Left ventricle myocardium inferior (tissue), 1 donor: ENCODE results near the gene NFKB2. TPM values are rescaled to one million over a fixed set of nuclear protein-coding genes. Genes with fewer than 3 reads are reported as not detected.

Source experiments
- DNase-seq: peaks from one replicate; pipeline ENCODE4 v3.0.0-alpha.2; 2020
- H3K27ac ChIP-seq: fragments of 200-600 bp; replicated peaks from 2 replicates; pipeline ENCODE4 v1.8.0; 2021
- H3K27me3 ChIP-seq: fragments of 200-600 bp; 2 replicates; pipeline ENCODE4 v1.8.0; 2021; ENCODE audit warnings: low read depth
- H3K36me3 ChIP-seq: fragments of 200-600 bp; 2 replicates; pipeline ENCODE4 v1.8.0; 2021
- H3K4me1 ChIP-seq: fragments of 200-600 bp; 2 replicates; pipeline ENCODE4 v1.8.0; 2021
- H3K4me3 ChIP-seq: fragments of 200-600 bp; 2 replicates; pipeline ENCODE4 v1.8.0; 2021; ENCODE audit warnings: mild to moderate bottlenecking, moderate library complexity
- H3K9me3 ChIP-seq: fragments of 200-600 bp; replicated peaks from 2 replicates; pipeline ENCODE4 v1.8.0; 2021
- intact Hi-C: fragments of 100-400 bp; cut with micrococcal nuclease; formaldehyde crosslinking; loops from one replicate; pipeline ENCODE4 v1.11.0; 2022
- long read RNA-seq: library from polyadenylated mRNA; unstranded; transcript quantifications from one replicate; pipeline ENCODE4 v2.0.0, GENCODE V29; 2021
- total RNA-seq: library from RNA; stranded (reverse); fragmentation: NEBNext Ultra II Directional; extraction: Animal tissue kit (Norgen Biotek cat#: 25700); gene quantifications from one replicate; pipeline ENCODE4 v1.2.1, GENCODE V29; 2021
- TF ChIP-seq, protein P1 (sequence below): fragments of 200-600 bp; IDR thresholded peaks from 2 replicates; pipeline ENCODE4 v1.8.0; 2021; ENCODE audit warnings: antibody characterized with exemption, mild to moderate bottlenecking, borderline replicate concordance
- donor health status: DM: no; HTN: yes; CAD: no; lungs with severe emphysema.

Gene NFKB2
- 11.0 TPM for total RNA-seq
- long read RNA-seq, partial matches to known transcripts: 8 of 23 reads
- long read RNA-seq, other reads (novel, unspliced or antisense): 9 of 23 reads

DNA sequence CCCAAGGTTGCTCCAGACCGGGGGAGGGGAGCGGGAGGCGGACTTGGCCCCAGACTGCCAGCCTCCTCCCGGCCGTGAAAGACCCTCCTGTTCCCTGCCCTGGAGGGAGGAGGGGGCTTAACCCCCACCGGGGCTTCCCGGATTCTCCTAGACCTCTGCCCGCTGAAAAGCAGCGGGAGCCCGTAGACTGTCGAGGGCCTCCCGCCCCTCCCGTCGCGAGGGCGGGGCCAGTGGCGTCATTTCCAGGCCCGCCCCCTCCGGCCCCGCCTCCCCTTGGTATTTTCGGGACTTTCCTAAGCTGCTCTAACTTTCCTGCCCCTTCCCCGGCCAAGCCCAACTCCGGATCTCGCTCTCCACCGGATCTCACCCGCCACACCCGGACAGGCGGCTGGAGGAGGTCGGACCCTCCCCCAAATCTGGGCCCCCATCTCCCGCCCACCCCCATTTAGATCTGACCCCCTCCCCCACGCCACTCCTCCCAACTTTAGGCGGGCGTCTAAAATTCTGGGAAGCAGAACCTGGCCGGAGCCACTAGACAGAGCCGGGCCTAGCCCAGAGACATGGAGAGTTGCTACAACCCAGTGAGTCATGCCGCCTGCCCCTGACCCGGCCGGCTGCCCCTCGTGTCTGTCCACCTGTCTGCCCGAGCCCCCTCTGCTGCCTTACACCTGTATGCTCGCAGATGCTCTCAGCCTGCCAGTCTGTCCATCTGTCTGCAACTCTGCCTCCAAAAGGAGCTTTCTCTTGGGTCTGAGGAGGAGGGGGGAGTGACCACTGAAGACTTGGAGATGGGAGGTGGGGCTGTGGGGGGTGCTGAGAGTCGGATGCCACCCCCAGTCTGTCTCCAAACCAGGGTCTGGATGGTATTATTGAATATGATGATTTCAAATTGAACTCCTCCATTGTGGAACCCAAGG, at the start of gene NFKB2:
TSS of gene NFKB2 (plus strand) at position 306 of the 917 bp plus-strand sequence. CDS start at position 561, 255 bp downstream.
- peak; percentile 89 for DNase-seq
- no peaks in the 10 kb centered on the region for H3K9me3 ChIP-seq
- peak within 1 kb of the TSS; percentile 72 for H3K4me3 ChIP-seq
- peaks cover 54% of the 10 kb centered on the region for H3K4me1 ChIP-seq
- peak within 1 kb of the TSS; percentile 96 for H3K27ac ChIP-seq
- intact Hi-C loops: loop anchor here (10.0 kb wide), 2 partner anchors 79 to 189 kb away; no protein-coding TSS in a partner anchor
- peaks cover 13% of the 10 kb centered on the region for H3K36me3 ChIP-seq
- TF ChIP-seq, protein P1, sequence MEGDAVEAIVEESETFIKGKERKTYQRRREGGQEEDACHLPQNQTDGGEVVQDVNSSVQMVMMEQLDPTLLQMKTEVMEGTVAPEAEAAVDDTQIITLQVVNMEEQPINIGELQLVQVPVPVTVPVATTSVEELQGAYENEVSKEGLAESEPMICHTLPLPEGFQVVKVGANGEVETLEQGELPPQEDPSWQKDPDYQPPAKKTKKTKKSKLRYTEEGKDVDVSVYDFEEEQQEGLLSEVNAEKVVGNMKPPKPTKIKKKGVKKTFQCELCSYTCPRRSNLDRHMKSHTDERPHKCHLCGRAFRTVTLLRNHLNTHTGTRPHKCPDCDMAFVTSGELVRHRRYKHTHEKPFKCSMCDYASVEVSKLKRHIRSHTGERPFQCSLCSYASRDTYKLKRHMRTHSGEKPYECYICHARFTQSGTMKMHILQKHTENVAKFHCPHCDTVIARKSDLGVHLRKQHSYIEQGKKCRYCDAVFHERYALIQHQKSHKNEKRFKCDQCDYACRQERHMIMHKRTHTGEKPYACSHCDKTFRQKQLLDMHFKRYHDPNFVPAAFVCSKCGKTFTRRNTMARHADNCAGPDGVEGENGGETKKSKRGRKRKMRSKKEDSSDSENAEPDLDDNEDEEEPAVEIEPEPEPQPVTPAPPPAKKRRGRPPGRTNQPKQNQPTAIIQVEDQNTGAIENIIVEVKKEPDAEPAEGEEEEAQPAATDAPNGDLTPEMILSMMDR: no peak
- H3K27me3 ChIP-seq: no peaks in the 10 kb centered on the region

- H3K4me3 ChIP-seq: no peak overlapping the region
- no peaks in the 10 kb centered on the region for H3K27me3 ChIP-seq
- H3K27ac ChIP-seq: no peak overlapping the region
- H3K36me3 ChIP-seq: peaks cover 46% of the 10 kb centered on the region
- TF ChIP-seq, protein P1: peak; percentile 75
- intact Hi-C loops: no loop called here
- no peaks in the 10 kb centered on the region for H3K9me3 ChIP-seq
- peaks cover 18% of the 10 kb centered on the region for H3K4me1 ChIP-seq
- peak; percentile 20 for DNase-seq
Measured at GRCh38 chr10:102347236-102347828, 48.2 kb upstream of the NFKB2 start.

DNA sequence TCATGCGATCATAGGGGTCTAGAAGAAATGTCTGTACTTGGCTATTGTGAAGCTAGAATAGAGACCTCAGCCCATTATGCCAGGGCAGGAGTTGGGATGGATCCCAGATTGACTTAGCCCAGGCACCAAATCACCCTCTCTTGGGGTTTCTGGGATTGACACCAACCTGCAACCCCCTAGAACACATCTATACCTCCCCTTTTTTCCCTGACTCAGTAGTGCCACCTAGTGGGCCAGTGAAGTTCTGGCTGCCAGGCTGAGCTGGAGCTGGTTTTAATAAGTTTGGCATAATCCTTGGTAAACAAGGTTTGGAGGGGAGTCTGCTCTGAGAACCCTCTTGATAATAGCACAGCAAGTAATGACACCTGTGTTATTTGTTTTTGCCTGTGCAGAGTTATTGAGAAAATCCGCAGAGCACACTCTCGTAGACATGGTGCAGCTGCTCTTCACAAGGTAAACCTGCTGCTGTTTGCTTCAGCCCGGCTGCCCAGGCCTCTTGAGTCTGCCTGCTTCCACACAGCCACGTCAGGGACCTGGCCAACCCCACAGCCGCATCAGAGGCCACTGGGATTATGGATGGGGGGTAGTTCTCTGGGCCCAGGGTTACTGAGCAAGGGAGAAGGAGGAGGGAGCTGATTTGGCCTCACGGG, 43.3 kb upstream of the NFKB2 start:
- no peaks in the 10 kb centered on the region for H3K9me3 ChIP-seq
- peak; percentile 24 for DNase-seq
- peaks cover 6% of the 10 kb centered on the region for H3K4me1 ChIP-seq
- no peaks in the 10 kb centered on the region for H3K27me3 ChIP-seq
- no peak overlapping the region for H3K27ac ChIP-seq
- no peak overlapping the region for H3K4me3 ChIP-seq
- TF ChIP-seq, protein P1: peak; percentile 93
- peaks cover 67% of the 10 kb centered on the region for H3K36me3 ChIP-seq
- intact Hi-C loops: loop anchor here (5.0 kb wide), 1 partner anchor 125 kb away; the partner anchor contains the start of gene ELOVL3

DNA sequence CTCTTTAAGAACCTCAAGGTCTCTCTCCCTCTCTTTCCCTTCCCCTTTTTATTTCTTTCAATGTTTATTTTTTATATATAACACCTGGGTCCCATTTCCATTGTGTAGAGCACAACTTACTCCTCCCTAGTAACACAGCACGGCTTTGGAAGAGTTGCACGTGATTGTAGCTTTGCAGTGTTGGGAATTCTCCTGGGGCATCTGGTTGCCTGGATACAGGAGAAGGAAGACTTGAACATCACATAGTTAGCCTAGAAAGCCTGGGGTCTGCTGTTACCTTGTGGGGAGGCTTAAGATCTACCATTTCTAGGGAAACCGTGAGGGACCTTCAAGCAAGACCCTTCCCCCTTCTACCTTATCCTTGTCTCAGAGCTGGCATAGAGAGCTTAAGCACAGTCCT, 41.1 kb upstream of the NFKB2 start:
- H3K4me3 ChIP-seq: no peak overlapping the region
- intact Hi-C loops: loop anchor here (5.0 kb wide), 1 partner anchor 127 kb away; the partner anchor contains the start of gene ELOVL3
- H3K36me3 ChIP-seq: peaks cover 89% of the 10 kb centered on the region
- no peak overlapping the region for H3K27ac ChIP-seq
- H3K9me3 ChIP-seq: no peaks in the 10 kb centered on the region
- no peaks in the 10 kb centered on the region for H3K4me1 ChIP-seq
- TF ChIP-seq, protein P1: no peak
- no peak for DNase-seq
- H3K27me3 ChIP-seq: no peaks in the 10 kb centered on the region

DNA sequence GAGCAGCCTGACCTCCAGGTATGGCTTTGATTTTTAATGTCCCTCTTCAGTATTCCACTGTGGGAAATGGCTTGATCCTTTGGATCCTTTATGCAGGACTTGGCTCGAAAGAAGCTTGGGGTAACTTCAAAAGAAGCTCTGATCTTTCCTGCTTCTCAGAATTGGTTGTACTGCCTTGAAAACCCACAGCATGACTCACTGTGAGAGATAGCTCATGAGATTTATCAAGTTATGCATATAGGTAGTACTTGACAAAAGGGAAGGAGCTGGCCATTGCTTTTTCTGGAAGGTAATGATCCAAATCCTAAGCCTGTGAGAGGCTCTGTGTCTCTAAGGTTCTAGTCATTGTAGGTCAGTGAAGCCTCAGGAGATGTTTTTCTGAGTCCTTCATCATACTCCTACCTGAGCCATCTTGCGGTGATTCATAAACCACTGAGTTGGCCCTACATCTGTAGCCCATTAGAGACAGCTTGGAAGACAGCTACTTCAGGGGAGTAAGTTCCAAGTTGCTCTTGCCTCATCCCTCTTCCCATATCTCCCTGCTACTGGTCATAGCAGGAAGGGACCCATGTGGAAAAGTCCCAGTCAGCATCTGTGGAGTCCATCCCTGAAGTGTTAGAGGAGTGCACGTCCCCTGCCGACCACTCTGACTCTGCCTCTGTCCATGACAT, 36.7 kb upstream of the NFKB2 start:
- Histone ChIP-seq H3K27ac (no peak overlapping the region), H3K36me3 (peaks cover 94% of the 10 kb centered on the region), H3K4me3 (no peak overlapping the region), H3K27me3 (no peaks in the 10 kb centered on the region), H3K9me3 (no peaks in the 10 kb centered on the region), H3K4me1 (no peaks in the 10 kb centered on the region)
- intact Hi-C loops: no loop called here
- TF ChIP-seq, protein P1: no peak
- DNase-seq: no peak
